GM23338 (cell line): ENCODE measurements around the gene NIT2. TPM values are rescaled to one million over a fixed set of nuclear protein-coding genes. Genes with fewer than 3 reads are reported as not detected.

ENCODE experiments used
- ATAC-seq: fragments of 200-7000 bp; cut with Tn5 transposase; 3 replicates; pipeline ENCODE4 v1.9.1; 2020
- DNase-seq: peaks from one replicate; pipeline ENCODE4 v3.0.0-alpha.2; 2015; ENCODE audit warnings: low spot score
- H2AFZ ChIP-seq: fragments of 200-600 bp; sonication (generic); 2 replicates; pipeline ENCODE4 v1.8.0; 2016; ENCODE audit warnings: antibody characterized with exemption, mild to moderate bottlenecking, moderate library complexity
- H3F3A ChIP-seq: fragments of 200-600 bp; sonication (generic); replicated peaks from 2 replicates; pipeline ENCODE4 v1.8.0; 2017; ENCODE audit warnings: antibody characterized with exemption, mixed run types, low read depth
- H3K27ac ChIP-seq: fragments of 200-600 bp; sonication (generic); 2 replicates; pipeline ENCODE4 v1.6.1; 2016; ENCODE audit warnings: low read depth
- H3K27me3 ChIP-seq: fragments of 200-600 bp; sonication (generic); 2 replicates; pipeline ENCODE4 v1.8.0; 2016; ENCODE audit warnings: mild to moderate bottlenecking, mixed run types, moderate library complexity; ENCODE audit not compliant: insufficient read depth
- H3K36me3 ChIP-seq: fragments of 200-600 bp; sonication (generic); 2 replicates; pipeline ENCODE4 v1.8.0; 2016; ENCODE audit warnings: mild to moderate bottlenecking; ENCODE audit not compliant: insufficient read depth
- H3K4me1 ChIP-seq: fragments of 200-600 bp; sonication (generic); 2 replicates; pipeline ENCODE4 v1.8.0; 2016; ENCODE audit warnings: mild to moderate bottlenecking, moderate library complexity; ENCODE audit not compliant: insufficient read depth
- H3K4me2 ChIP-seq: fragments of 200-600 bp; sonication (generic); 2 replicates; pipeline ENCODE4 v1.7.1; 2017; ENCODE audit warnings: mixed run types
- H3K4me3 ChIP-seq: fragments of 200-600 bp; sonication (generic); 2 replicates; pipeline ENCODE4 v1.6.1; 2016; ENCODE audit warnings: mixed run types
- H3K79me2 ChIP-seq: fragments of 200-600 bp; sonication (generic); replicated peaks from 2 replicates; pipeline ENCODE4 v1.8.0; 2017; ENCODE audit warnings: mild to moderate bottlenecking; ENCODE audit not compliant: insufficient read depth
- H3K9me2 ChIP-seq: fragments of 200-600 bp; sonication (generic); 2 replicates; pipeline ENCODE4 v1.8.0; 2017; ENCODE audit not compliant: insufficient read depth
- H4K20me1 ChIP-seq: fragments of 200-600 bp; sonication (generic); replicated peaks from 2 replicates; pipeline ENCODE4 v1.8.0; 2017; ENCODE audit warnings: mild to moderate bottlenecking; ENCODE audit not compliant: insufficient read depth
- H3K27ac Mint-ChIP-seq: 2 replicates; pipeline ENCODE4 v1.8.0; 2020; ENCODE audit warnings: inconsistent platforms, mild to moderate bottlenecking, moderate library complexity, mixed read lengths
- H3K27me3 Mint-ChIP-seq: 3 replicates; pipeline ENCODE4 v1.8.0; 2022; ENCODE audit warnings: low read depth, mild to moderate bottlenecking, moderate library complexity, mixed read lengths, inconsistent platforms; ENCODE audit not compliant: insufficient read depth, poor library complexity
- H3K36me3 Mint-ChIP-seq: 3 replicates; pipeline ENCODE4 v1.8.0; 2021; ENCODE audit warnings: low read depth, mild to moderate bottlenecking, inconsistent platforms, moderate library complexity, mixed read lengths
- H3K4me1 Mint-ChIP-seq: 3 replicates; pipeline ENCODE4 v1.8.0; 2020; ENCODE audit warnings: mild to moderate bottlenecking, inconsistent platforms, mixed read lengths
- H3K4me3 Mint-ChIP-seq: 3 replicates; pipeline ENCODE4 v1.8.0; 2021; ENCODE audit warnings: moderate library complexity, mild to moderate bottlenecking, inconsistent platforms, mixed read lengths
- H3K9me3 Mint-ChIP-seq: 3 replicates; pipeline ENCODE4 v1.8.0; 2020; ENCODE audit warnings: moderate library complexity, mild to moderate bottlenecking, inconsistent platforms, mixed read lengths
- CREB1 ChIP-seq: fragments of 250-450 bp; sonication (Bioruptor Pico); IDR thresholded peaks from 2 replicates; pipeline ENCODE4 v1.5.0; 2020; ENCODE audit warnings: low read depth, mild to moderate bottlenecking, moderate library complexity
- CTCF ChIP-seq, 2 experiments: fragments of 200-600 bp in 1 of 2; sonication (generic) in 1 of 2; conservative IDR thresholded peaks; 2 replicates each; pipeline versions ENCODE4 v1.5.1 to v1.6.1; 2016 to 2017; ENCODE audit warnings: antibody characterized with exemption in 2 of 2, low read depth in 2 of 2, mild to moderate bottlenecking in 2 of 2, moderate library complexity in 1 of 2
- ETS1 ChIP-seq: IDR thresholded peaks from 2 replicates; pipeline ENCODE4 v1.6.1; 2016; ENCODE audit warnings: antibody characterized with exemption
- EZH2 ChIP-seq: fragments of 200-600 bp; sonication (generic); IDR thresholded peaks from one replicate; pipeline ENCODE4 v1.8.0; 2017; ENCODE audit warnings: antibody characterized with exemption, mild to moderate bottlenecking, low read depth; ENCODE audit not compliant: unreplicated experiment
- EZH2phosphoT487 ChIP-seq: fragments of 200-600 bp; sonication (generic); IDR thresholded peaks from one replicate; pipeline ENCODE4 v1.8.1; 2018; ENCODE audit warnings: antibody characterized with exemption; ENCODE audit not compliant: unreplicated experiment
- JUNB ChIP-seq: IDR thresholded peaks from one replicate; pipeline ENCODE4 v1.6.1; 2016; ENCODE audit warnings: antibody characterized with exemption; ENCODE audit not compliant: unreplicated experiment
- NANOG ChIP-seq: IDR thresholded peaks from 2 replicates; pipeline ENCODE4 v1.6.1; 2016; ENCODE audit warnings: antibody characterized with exemption, borderline replicate concordance
- POLR2AphosphoS5 ChIP-seq: IDR thresholded peaks from 2 replicates; pipeline ENCODE4 v1.6.1; 2016; ENCODE audit warnings: antibody characterized with exemption, low read depth
- STAT1 ChIP-seq: IDR thresholded peaks from one replicate; pipeline ENCODE4 v1.6.1; 2016; ENCODE audit warnings: antibody characterized with exemption; ENCODE audit not compliant: unreplicated experiment
- ZNF114 ChIP-seq: fragments of 250-450 bp; sonication (Bioruptor Pico); IDR thresholded peaks from 2 replicates; pipeline ENCODE4 v1.5.0; 2020; ENCODE audit warnings: mild to moderate bottlenecking, moderate library complexity
- ZNF331 ChIP-seq: fragments of 250-450 bp; sonication (Bioruptor Pico); IDR thresholded peaks from 2 replicates; pipeline ENCODE4 v1.5.0; 2020; ENCODE audit warnings: low read depth, mild to moderate bottlenecking, moderate library complexity
- polyA plus RNA-seq: library from polyadenylated mRNA; unstranded; fragments of >200 nt; fragmentation: Nextera tagmentation; extraction: Ambion mirVana; gene quantifications from 2 replicates; pipeline ENCODE4 v1.2.1, GENCODE V29; 2016
- total RNA-seq: library from RNA; depleted of rRNA; stranded (reverse); fragments of >200 nt; shearing (Covaris generic); gene quantifications from 2 replicates; pipeline ENCODE4 v1.2.3, GENCODE V29; 2014
- TF ChIP-seq, protein P1 (sequence below): IDR thresholded peaks from one replicate; pipeline ENCODE4 v1.6.1; 2018; ENCODE audit warnings: antibody characterized with exemption; ENCODE audit not compliant: unreplicated experiment
- TF ChIP-seq, protein P2 (sequence below): fragments of 250-450 bp; sonication (Bioruptor Pico); IDR thresholded peaks from 2 replicates; pipeline ENCODE4 v1.5.0; 2020; ENCODE audit warnings: mild to moderate bottlenecking, moderate library complexity

The NIT2 gene
- total and polyA plus RNA-seq, 2 experiments from 2014 or later: 19.2 to 53.7 TPM

- Mint-ChIP-seq H3K36me3 (peaks cover 28% of the 10 kb centered on the region; the same call in 2 of the 3 replicates), H3K4me1 (no peaks in the 10 kb centered on the region), H3K9me3 (peaks cover 3% of the 10 kb centered on the region; the same call in 2 of the 3 replicates), H3K27me3 (peaks cover 3% of the 10 kb centered on the region), H3K27ac (peak overlapping the region; percentile 39; the same call in 1 of the 2 replicates), H3K4me3 (no peak overlapping the region)
- H3K27ac ChIP-seq: 0 out of 2 replicates have a peak overlapping the region, but pooled peaks have one; percentile 2
- H3K36me3 ChIP-seq: peaks cover 12% of the 10 kb centered on the region; the same call in 1 of the 2 replicates
- no peaks in the 10 kb centered on the region for H3K79me2 ChIP-seq
- H3K27me3 ChIP-seq: no peaks in the 10 kb centered on the region
- no peaks in the 10 kb centered on the region for H3F3A ChIP-seq
- H3K4me2 ChIP-seq: no peak overlapping the region
- no peaks in the 10 kb centered on the region for H3K4me1 ChIP-seq
- no peaks in the 10 kb centered on the region for H3K9me2 ChIP-seq
- DNase-seq: no peak
- no peak for TF ChIP-seq ZNF114 (CRISPR knock-in tag)
- TF ChIP-seq NANOG: no peak
- TF ChIP-seq EZH2phosphoT487: no peak
- no peak for TF ChIP-seq EZH2
- TF ChIP-seq POLR2AphosphoS5: no peak
- no peak for TF ChIP-seq CREB1
- TF ChIP-seq ZNF331: no peak
- TF ChIP-seq ETS1: no peak
- no peak for TF ChIP-seq STAT1
- TF ChIP-seq, protein P1, sequence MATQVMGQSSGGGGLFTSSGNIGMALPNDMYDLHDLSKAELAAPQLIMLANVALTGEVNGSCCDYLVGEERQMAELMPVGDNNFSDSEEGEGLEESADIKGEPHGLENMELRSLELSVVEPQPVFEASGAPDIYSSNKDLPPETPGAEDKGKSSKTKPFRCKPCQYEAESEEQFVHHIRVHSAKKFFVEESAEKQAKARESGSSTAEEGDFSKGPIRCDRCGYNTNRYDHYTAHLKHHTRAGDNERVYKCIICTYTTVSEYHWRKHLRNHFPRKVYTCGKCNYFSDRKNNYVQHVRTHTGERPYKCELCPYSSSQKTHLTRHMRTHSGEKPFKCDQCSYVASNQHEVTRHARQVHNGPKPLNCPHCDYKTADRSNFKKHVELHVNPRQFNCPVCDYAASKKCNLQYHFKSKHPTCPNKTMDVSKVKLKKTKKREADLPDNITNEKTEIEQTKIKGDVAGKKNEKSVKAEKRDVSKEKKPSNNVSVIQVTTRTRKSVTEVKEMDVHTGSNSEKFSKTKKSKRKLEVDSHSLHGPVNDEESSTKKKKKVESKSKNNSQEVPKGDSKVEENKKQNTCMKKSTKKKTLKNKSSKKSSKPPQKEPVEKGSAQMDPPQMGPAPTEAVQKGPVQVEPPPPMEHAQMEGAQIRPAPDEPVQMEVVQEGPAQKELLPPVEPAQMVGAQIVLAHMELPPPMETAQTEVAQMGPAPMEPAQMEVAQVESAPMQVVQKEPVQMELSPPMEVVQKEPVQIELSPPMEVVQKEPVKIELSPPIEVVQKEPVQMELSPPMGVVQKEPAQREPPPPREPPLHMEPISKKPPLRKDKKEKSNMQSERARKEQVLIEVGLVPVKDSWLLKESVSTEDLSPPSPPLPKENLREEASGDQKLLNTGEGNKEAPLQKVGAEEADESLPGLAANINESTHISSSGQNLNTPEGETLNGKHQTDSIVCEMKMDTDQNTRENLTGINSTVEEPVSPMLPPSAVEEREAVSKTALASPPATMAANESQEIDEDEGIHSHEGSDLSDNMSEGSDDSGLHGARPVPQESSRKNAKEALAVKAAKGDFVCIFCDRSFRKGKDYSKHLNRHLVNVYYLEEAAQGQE: no peak
- no peak for TF ChIP-seq CTCF (conservative IDR thresholded peaks at IDR 0.05; ENCODE audit: low read depth in 2 of 2)
- TF ChIP-seq, protein P2, sequence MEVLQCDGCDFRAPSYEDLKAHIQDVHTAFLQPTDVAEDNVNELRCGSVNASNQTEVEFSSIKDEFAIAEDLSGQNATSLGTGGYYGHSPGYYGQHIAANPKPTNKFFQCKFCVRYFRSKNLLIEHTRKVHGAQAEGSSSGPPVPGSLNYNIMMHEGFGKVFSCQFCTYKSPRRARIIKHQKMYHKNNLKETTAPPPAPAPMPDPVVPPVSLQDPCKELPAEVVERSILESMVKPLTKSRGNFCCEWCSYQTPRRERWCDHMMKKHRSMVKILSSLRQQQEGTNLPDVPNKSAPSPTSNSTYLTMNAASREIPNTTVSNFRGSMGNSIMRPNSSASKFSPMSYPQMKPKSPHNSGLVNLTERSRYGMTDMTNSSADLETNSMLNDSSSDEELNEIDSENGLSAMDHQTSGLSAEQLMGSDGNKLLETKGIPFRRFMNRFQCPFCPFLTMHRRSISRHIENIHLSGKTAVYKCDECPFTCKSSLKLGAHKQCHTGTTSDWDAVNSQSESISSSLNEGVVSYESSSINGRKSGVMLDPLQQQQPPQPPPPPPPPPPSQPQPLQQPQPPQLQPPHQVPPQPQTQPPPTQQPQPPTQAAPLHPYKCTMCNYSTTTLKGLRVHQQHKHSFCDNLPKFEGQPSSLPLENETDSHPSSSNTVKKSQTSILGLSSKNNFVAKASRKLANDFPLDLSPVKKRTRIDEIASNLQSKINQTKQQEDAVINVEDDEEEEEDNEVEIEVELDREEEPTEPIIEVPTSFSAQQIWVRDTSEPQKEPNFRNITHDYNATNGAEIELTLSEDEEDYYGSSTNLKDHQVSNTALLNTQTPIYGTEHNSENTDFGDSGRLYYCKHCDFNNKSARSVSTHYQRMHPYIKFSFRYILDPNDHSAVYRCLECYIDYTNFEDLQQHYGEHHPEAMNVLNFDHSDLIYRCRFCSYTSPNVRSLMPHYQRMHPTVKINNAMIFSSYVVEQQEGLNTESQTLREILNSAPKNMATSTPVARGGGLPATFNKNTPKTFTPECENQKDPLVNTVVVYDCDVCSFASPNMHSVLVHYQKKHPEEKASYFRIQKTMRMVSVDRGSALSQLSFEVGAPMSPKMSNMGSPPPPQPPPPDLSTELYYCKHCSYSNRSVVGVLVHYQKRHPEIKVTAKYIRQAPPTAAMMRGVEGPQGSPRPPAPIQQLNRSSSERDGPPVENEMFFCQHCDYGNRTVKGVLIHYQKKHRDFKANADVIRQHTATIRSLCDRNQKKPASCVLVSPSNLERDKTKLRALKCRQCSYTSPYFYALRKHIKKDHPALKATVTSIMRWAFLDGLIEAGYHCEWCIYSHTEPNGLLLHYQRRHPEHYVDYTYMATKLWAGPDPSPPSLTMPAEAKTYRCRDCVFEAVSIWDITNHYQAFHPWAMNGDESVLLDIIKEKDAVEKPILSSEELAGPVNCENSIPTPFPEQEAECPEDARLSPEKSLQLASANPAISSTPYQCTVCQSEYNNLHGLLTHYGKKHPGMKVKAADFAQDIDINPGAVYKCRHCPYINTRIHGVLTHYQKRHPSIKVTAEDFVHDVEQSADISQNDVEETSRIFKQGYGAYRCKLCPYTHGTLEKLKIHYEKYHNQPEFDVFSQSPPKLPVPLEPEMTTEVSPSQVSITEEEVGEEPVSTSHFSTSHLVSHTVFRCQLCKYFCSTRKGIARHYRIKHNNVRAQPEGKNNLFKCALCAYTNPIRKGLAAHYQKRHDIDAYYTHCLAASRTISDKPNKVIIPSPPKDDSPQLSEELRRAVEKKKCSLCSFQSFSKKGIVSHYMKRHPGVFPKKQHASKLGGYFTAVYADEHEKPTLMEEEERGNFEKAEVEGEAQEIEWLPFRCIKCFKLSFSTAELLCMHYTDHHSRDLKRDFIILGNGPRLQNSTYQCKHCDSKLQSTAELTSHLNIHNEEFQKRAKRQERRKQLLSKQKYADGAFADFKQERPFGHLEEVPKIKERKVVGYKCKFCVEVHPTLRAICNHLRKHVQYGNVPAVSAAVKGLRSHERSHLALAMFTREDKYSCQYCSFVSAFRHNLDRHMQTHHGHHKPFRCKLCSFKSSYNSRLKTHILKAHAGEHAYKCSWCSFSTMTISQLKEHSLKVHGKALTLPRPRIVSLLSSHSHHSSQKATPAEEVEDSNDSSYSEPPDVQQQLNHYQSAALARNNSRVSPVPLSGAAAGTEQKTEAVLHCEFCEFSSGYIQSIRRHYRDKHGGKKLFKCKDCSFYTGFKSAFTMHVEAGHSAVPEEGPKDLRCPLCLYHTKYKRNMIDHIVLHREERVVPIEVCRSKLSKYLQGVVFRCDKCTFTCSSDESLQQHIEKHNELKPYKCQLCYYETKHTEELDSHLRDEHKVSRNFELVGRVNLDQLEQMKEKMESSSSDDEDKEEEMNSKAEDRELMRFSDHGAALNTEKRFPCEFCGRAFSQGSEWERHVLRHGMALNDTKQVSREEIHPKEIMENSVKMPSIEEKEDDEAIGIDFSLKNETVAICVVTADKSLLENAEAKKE (CRISPR knock-in tag): no peak
- no peak for TF ChIP-seq JUNB
- ATAC-seq: no peak
- H3K4me3 ChIP-seq: no peak overlapping the region
- H2AFZ ChIP-seq: no peak overlapping the region
- H4K20me1 ChIP-seq: no peaks in the 10 kb centered on the region
Measured at GRCh38 chr3:100359035-100359434, 24.5 kb downstream of the NIT2 start.
